IPS-15b (cell line): ENCODE results near the gene COPS7A.
"Not testable (repeated sequence)": the region's sequence is repeated elsewhere in the genome, so short reads cannot be mapped to it uniquely, and the experiment has no call there.

Experiments
- H3K27me3 ChIP-seq: one replicate; pipeline ENCODE4 v1.6.1; 2013; ENCODE audit warnings: low read length; ENCODE audit not compliant: control insufficient read depth, insufficient read depth
- H3K36me3 ChIP-seq: one replicate; pipeline ENCODE4 v1.6.1; 2013; ENCODE audit warnings: low read length; ENCODE audit not compliant: control insufficient read depth, insufficient read depth
- H3K4me1 ChIP-seq: one replicate; pipeline ENCODE4 v1.6.1; 2013; ENCODE audit warnings: mild to moderate bottlenecking, low read length; ENCODE audit not compliant: control insufficient read depth, insufficient read depth
- H3K4me3 ChIP-seq: one replicate; pipeline ENCODE4 v1.5.1; 2013; ENCODE audit warnings: low read depth, low read length
- H3K9ac ChIP-seq: one replicate; pipeline ENCODE4 v1.6.1; 2013; ENCODE audit warnings: low read depth, mild to moderate bottlenecking, low read length
- H3K9me3 ChIP-seq: one replicate; pipeline ENCODE4 v1.6.1; 2013; ENCODE audit warnings: mild to moderate bottlenecking, low read length; ENCODE audit not compliant: control insufficient read depth, insufficient read depth

Gene COPS7A

DNA sequence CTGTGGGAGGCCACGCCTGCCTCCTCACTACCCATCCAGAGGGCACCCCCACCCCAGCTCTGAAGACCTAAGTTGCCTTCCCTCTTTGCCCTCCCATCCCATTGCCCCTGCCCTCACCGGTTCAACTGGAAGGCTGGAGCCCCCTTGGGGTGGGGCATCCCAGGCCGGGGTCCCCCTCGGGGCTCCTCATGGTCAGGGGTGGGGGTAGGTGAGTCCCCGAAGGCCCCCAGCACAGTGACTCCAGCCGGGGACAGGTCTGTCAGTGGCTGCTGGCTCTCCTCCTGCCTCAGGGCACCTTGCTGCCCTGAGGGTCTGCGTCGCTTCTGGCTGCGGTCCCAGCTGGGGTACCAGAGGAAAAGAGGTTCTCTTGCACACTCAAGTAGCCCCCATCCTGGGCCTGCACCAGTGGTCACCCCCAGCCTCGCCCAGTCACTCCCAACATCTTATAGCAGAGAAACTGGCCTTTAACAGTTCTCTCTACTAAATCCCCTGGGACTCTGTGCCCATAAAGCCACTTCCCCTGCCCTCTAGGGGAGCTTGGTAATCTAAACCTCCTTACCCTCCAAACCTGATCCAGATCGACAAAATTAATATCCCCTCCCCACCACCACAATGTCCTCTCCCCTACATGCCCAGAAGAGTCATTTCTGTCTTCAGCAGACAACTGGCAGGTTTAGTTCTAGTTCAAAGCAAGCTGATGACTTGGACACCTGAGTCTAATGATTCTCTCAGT, 28.4 kb upstream of the COPS7A start:
- peaks cover 6% of the 10 kb centered on the region for H3K27me3 ChIP-seq
- no peak overlapping the region for H3K4me3 ChIP-seq
- H3K4me1 ChIP-seq: peaks cover 5% of the 10 kb centered on the region
- no peak overlapping the region for H3K9ac ChIP-seq
- no peaks in the 10 kb centered on the region for H3K9me3 ChIP-seq
- peaks cover 11% of the 10 kb centered on the region for H3K36me3 ChIP-seq

DNA sequence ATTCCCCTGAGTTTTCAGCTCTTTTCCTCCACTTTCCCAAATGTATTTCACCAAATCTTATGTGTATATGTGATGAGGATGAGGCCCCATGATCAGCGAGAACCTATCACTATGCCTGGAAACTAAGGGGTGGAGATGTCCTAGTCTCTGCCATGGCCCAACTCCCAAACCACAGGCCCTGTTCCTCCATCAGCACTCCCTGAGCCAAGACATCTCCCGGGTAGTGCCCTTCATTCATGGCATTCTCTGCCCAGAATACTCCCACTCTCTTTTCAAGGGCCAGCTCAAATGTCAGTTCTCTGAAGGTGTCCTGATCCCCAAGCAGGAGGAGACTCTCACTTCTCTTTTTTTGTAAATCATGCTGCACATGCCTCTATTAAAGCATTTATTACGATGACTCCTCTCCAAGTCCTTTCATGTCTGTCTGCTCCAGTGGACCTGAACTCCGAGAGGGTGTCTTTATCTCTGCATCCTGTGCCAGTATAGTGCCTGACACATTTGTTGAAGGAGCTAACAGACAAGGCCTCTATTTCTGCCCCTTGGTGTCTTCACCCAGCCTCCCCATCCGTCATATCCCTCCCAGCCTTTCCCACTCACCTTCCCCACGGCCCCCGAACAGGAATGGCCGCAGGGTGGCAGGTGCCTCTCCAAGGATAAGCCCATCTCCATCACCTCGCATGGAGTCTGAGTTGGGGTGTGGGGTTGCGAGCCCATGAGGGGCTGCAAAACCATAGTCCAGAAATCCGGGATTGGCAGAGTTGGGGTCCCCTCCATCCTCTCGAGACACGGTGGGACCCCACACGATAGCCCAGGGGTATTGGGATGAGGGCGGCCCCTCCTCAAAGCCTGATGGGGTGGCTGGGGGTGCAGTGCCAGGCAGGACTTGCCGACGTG, 26.9 kb upstream of the COPS7A start:
- no peaks in the 10 kb centered on the region for H3K9me3 ChIP-seq
- H3K9ac ChIP-seq: no peak overlapping the region
- no peak overlapping the region for H3K4me3 ChIP-seq
- H3K27me3 ChIP-seq: peaks cover 19% of the 10 kb centered on the region
- peaks cover 11% of the 10 kb centered on the region for H3K36me3 ChIP-seq
- peaks cover 5% of the 10 kb centered on the region for H3K4me1 ChIP-seq

DNA sequence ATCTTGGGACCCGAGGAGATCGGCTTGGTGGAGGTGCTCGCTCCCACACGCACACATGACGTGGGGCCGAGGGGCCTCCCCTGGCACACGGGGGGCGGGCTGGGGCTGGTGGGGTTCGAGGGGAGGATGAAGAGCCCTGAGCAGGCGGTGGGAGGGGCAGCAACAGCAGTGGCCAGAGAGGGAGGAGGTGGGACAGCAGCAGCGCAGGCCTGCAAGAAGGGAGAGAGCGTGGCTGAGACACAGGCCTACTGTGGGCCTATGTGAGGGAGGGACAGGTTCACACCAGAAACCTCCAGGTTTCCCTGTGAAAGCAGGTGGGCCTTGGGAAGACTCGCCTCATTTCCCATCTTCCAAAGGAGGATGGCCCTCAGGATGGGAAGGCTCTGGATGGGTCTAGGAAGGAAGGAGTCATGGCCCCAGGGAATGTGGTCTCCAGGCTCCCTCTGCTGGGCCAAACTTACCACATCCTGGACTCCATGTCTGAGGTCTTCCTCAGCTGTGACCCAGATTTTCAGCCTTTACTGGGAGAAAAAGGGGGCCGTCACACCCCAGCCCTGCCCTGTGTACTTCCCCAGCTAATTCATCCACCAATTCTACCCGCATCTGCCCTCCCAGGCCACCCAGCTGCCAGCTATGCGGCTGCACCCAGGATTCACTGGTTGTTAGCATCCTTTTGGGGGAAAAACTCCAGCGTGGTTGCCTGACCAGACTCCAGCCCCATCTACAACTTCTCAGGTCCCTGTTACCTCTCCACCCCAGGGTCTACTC, 26.1 kb upstream of the COPS7A start:
- H3K9ac ChIP-seq: no peak overlapping the region
- peaks cover 24% of the 10 kb centered on the region for H3K27me3 ChIP-seq
- no peak overlapping the region for H3K4me3 ChIP-seq
- H3K9me3 ChIP-seq: no peaks in the 10 kb centered on the region
- peaks cover 11% of the 10 kb centered on the region for H3K36me3 ChIP-seq
- H3K4me1 ChIP-seq: peaks cover 5% of the 10 kb centered on the region

DNA sequence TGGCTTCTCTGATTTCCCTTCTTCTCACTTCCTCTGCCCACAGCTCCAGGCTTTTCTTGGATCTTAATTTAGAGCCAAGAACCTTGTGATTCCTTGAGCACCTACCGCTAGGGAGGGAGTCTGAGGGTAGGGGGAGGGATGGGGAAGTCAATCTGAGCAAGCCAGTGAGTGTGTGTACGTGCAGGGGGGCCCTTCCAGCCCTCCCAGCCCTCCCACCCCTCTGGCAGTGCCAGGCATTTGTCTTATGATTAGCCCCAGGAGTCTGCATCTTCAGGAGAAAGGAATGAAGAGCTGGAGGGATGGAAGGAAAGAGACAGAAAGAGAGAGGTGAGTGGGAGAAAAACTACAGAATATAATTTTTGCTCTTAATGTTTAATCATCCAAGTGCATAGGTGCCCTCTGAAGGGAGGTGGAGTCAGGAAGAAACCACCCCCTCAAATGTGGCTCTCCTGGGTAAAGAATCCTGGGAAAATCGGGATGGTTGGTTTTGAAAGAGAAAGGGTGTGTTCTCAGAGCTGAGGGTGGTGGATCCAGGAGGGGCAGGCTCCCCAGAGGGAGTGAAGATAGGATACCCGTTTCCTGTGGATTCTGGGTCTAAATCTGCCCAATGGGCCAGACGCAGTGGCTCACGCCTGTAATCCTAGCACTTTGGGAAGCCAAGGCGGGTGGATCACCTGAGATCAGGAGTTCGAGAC, 25.3 kb upstream of the COPS7A start:
- H3K9ac ChIP-seq: no peak overlapping the region
- no peaks in the 10 kb centered on the region for H3K9me3 ChIP-seq
- H3K4me1 ChIP-seq: peaks cover 3% of the 10 kb centered on the region
- no peak overlapping the region for H3K4me3 ChIP-seq
- peaks cover 24% of the 10 kb centered on the region for H3K27me3 ChIP-seq
- peaks cover 8% of the 10 kb centered on the region for H3K36me3 ChIP-seq

DNA sequence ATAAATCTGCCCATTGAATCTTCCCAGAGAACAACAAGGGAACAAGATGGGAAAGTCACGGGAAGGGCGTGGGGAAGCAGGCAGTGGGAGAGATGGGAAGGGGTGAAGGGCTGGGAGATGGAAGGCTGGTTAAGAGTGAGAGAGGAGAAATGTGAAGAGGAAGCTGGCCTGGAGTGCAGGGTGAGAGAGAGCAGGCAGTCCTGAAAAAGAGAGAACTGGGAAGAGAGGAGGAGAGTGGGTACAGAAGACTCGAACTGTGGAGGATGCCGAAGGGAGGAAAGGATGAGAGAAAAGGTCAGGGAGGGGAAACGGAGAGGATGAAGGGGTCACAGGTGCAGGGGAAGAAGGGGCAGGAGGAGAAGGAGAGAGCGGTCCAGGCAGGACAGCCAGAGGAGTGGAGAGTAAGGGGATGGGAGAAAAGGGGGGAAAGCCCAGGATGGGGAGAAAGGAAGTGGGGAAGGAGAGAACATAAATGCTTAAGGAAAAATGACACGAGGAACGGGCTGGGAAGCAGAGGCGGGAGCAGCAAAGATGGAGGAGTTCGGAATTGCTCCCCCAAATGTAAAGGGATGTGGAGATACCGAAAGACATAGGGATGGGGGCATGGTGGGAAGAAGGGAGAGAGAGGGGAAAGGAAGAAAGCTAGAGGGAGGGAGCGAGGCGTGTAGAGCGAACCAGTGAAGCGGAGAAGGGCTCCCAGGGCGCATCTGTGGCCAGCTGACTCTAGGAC, 24.4 kb upstream of the COPS7A start:
- no peaks in the 10 kb centered on the region for H3K9me3 ChIP-seq
- H3K36me3 ChIP-seq: peaks cover 5% of the 10 kb centered on the region
- H3K4me3 ChIP-seq: peak overlapping the region; percentile 81
- H3K9ac ChIP-seq: peak overlapping the region; percentile 10
- H3K4me1 ChIP-seq: peaks cover 3% of the 10 kb centered on the region
- H3K27me3 ChIP-seq: peaks cover 24% of the 10 kb centered on the region

DNA sequence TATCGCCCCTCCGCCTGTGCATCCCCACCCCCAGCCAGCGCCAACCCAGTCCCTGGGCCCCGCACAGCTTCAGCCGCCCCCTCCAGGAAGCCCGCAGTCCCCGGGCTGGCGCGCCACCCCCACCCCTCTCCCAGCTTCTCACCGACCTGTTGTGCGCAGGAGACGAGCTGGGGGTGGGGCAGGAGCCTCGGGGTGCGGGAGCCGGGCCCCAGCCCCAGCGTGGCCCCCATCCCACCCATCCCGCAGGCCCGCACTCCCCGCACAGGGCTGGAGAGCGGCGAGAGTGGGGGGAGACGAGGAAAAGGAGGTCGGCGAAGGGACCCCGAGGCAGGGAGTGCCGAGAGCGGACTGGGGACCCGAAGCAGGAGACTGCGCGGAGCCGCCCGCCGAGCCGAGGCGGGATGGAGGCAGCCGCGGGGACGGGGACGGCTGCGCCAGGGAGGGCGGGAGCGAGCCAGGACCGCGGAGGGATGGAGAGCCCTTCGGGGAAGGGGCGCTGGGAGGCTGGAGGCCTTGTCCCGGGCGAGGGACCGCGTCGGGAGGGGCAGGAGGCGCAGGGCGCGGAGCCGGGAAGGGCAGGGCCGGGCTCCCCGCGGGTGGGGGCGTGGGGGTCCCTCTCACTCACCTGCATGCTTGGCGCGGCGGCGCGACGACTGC, 23.7 kb upstream of the COPS7A start:
- H3K9ac ChIP-seq: peak overlapping the region; percentile 26
- peaks cover 2% of the 10 kb centered on the region for H3K36me3 ChIP-seq
- H3K27me3 ChIP-seq: peaks cover 24% of the 10 kb centered on the region
- no peaks in the 10 kb centered on the region for H3K9me3 ChIP-seq
- peak overlapping the region; percentile 81 for H3K4me3 ChIP-seq
- peaks cover 3% of the 10 kb centered on the region for H3K4me1 ChIP-seq

DNA sequence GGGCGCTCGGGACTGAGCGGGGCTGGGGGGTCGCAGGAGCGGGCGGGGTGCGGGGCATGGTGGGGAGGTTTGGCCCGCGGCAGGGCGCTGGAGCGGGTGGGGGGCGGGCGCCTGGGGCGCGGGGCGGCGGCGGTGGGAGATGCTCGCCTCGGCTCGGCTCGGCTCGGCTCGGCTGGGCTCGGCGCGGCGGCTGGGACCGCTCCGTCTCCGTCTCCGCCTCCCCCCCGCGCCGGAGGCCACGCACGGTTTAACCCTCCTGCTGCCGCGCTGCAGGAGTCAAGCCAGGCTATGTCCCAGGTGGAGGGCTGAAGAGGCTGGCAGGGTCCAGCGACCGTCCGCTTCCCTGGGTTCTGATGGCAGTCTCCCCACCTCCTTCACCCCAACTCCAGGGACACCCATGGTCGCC, 23.2 kb upstream of the COPS7A start, which contains the start of gene PIANP:
TSS of gene PIANP (minus strand) at position 170 of the 406 bp plus-strand sequence. CDS start 2,754 bp downstream, outside the sequence.
- Histone ChIP-seq H3K4me3 (peak within 1 kb of the TSS; percentile 83), H3K9me3 (no peaks in the 10 kb centered on the region), H3K27me3 (peaks cover 24% of the 10 kb centered on the region), H3K4me1 (peaks cover 3% of the 10 kb centered on the region), H3K9ac (peak within 1 kb of the TSS; percentile 51), H3K36me3 (peaks cover 2% of the 10 kb centered on the region)

GRCh38 chr12:6701078-6701768, 22.6 kb upstream of the COPS7A start:
- peaks cover 24% of the 10 kb centered on the region for H3K27me3 ChIP-seq
- peaks cover 2% of the 10 kb centered on the region for H3K36me3 ChIP-seq
- H3K9ac ChIP-seq: peak overlapping the region; percentile 51
- H3K4me1 ChIP-seq: peaks cover 3% of the 10 kb centered on the region
- H3K4me3 ChIP-seq: peak overlapping the region; percentile 83
- H3K9me3 ChIP-seq: no peaks in the 10 kb centered on the region

GRCh38 chr12:6703631-6704030, 20.2 kb upstream of the COPS7A start:
- H3K27me3 ChIP-seq: peaks cover 24% of the 10 kb centered on the region
- no peak overlapping the region for H3K4me3 ChIP-seq
- no peak overlapping the region for H3K9ac ChIP-seq
- no peaks in the 10 kb centered on the region for H3K4me1 ChIP-seq
- no peaks in the 10 kb centered on the region for H3K9me3 ChIP-seq
- no peaks in the 10 kb centered on the region for H3K36me3 ChIP-seq

DNA sequence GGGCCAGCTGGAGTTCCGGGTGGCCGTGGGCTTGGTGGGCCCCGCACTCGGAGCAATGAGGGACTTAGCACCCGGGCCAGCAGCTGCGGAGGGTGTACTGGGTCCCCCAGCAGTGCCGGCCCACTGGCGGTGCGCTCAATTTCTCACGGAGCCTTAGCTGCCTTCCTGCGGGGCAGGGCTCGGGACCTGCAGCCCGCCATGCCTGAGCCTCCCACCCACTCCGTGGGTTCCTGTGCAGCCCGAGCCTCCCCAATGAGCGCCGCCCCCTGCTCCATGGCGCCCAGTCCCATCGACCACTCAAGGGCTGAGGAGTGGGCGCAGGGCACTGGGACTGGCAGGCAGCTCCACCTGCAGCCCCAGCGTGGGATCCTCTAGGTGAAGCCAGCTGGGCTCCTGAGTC, 15.5 kb upstream of the COPS7A start:
- H3K4me1 ChIP-seq, H3K9ac ChIP-seq, H3K27me3 ChIP-seq, H3K9me3 ChIP-seq, H3K4me3 ChIP-seq, H3K36me3 ChIP-seq: not testable (repeated sequence)
